SK-N-SH treated with all-trans-retinoic acid at 6 μM for 48 hours (cell line): ENCODE measurements around the gene DCLK2.

Experiments
- ATAC-seq: fragments of 200-7000 bp; cut with Tn5 transposase; 3 replicates; pipeline ENCODE4 v1.9.1; 2020; ENCODE audit warnings: mild to moderate bottlenecking, moderate library complexity
- ARNTL ChIP-seq: fragments of 450-650 bp; formaldehyde crosslinking; IDR thresholded peaks from 2 replicates; pipeline ENCODE4 v1.5.0; 2020; ENCODE audit warnings: low read depth, mild to moderate bottlenecking, moderate library complexity, borderline replicate concordance
- BACH2 ChIP-seq: fragments of 250-450 bp; sonication (Bioruptor Pico); IDR thresholded peaks from 2 replicates; pipeline ENCODE4 v1.9.0; 2021; ENCODE audit warnings: mild to moderate bottlenecking, borderline replicate concordance
- CSDC2 ChIP-seq: fragments of 250-450 bp; sonication (Bioruptor Pico); IDR thresholded peaks from 2 replicates; pipeline ENCODE4 v1.5.0; 2020; ENCODE audit warnings: mild to moderate bottlenecking, moderate library complexity
- ESRRG ChIP-seq: fragments of 250-450 bp; sonication (Bioruptor Pico); IDR thresholded peaks from 2 replicates; pipeline ENCODE4 v1.6.1; 2021; ENCODE audit warnings: mild to moderate bottlenecking
- GLIS3 ChIP-seq: fragments of 250-450 bp; sonication (Bioruptor Pico); IDR thresholded peaks from 2 replicates; pipeline ENCODE4 v1.5.0; 2020; ENCODE audit warnings: mild to moderate bottlenecking, moderate library complexity
- ISL1 ChIP-seq: fragments of 250-450 bp; sonication (Bioruptor Pico); IDR thresholded peaks from 2 replicates; pipeline ENCODE4 v2.1.2; 2022; ENCODE audit warnings: mild to moderate bottlenecking, moderate library complexity
- OSR1 ChIP-seq: fragments of 250-450 bp; sonication (Bioruptor Pico); IDR thresholded peaks from 2 replicates; pipeline ENCODE4 v1.8.0; 2022; ENCODE audit warnings: moderate library complexity, mild to moderate bottlenecking, inconsistent platforms
- PPARA ChIP-seq: fragments of 250-450 bp; sonication (Bioruptor Pico); IDR thresholded peaks from 2 replicates; pipeline ENCODE4 v1.5.0; 2020; ENCODE audit warnings: mild to moderate bottlenecking, borderline replicate concordance
- RARB ChIP-seq: fragments of 250-450 bp; sonication (Bioruptor Pico); IDR thresholded peaks from 2 replicates; pipeline ENCODE4 v1.8.0; 2021; ENCODE audit warnings: mild to moderate bottlenecking, moderate library complexity
- SNAI2 ChIP-seq: fragments of 250-450 bp; sonication (Bioruptor Pico); IDR thresholded peaks from 2 replicates; pipeline ENCODE4 v1.5.0; 2020; ENCODE audit warnings: mild to moderate bottlenecking, moderate library complexity
- TCF4 ChIP-seq: fragments of 250-450 bp; sonication (Bioruptor Pico); IDR thresholded peaks from 2 replicates; pipeline ENCODE4 v1.8.0; 2021; ENCODE audit warnings: mild to moderate bottlenecking, moderate library complexity, borderline replicate concordance
- TOX ChIP-seq: fragments of 250-450 bp; sonication (Bioruptor Pico); IDR thresholded peaks from 2 replicates; pipeline ENCODE4 v1.8.0; 2021; ENCODE audit warnings: mild to moderate bottlenecking, moderate library complexity, borderline replicate concordance
- ZC3H10 ChIP-seq: fragments of 250-450 bp; sonication (Bioruptor Pico); IDR thresholded peaks from 2 replicates; pipeline ENCODE4 v1.5.1; 2021; ENCODE audit warnings: mild to moderate bottlenecking, moderate library complexity
- ZFP3 ChIP-seq: fragments of 250-450 bp; sonication (Bioruptor Pico); IDR thresholded peaks from 2 replicates; pipeline ENCODE4 v1.5.0; 2020; ENCODE audit warnings: mild to moderate bottlenecking, moderate library complexity
- ZFP30 ChIP-seq: fragments of 450-650 bp; formaldehyde crosslinking; IDR thresholded peaks from 2 replicates; pipeline ENCODE4 v1.5.0; 2022; ENCODE audit warnings: mild to moderate bottlenecking, moderate library complexity
- ZNF565 ChIP-seq: fragments of 450-650 bp; formaldehyde crosslinking; conservative IDR thresholded peaks from 2 replicates; pipeline ENCODE4 v1.5.0; 2020; ENCODE audit warnings: low read depth, mild to moderate bottlenecking, moderate library complexity
- ZNF70 ChIP-seq: fragments of 450-650 bp; formaldehyde crosslinking; IDR thresholded peaks from 2 replicates; pipeline ENCODE4 v1.5.0; 2020; ENCODE audit warnings: mild to moderate bottlenecking, moderate library complexity
- ZNF8 ChIP-seq: fragments of 450-650 bp; formaldehyde crosslinking; IDR thresholded peaks from 2 replicates; pipeline ENCODE4 v1.5.0; 2020; ENCODE audit warnings: mild to moderate bottlenecking, moderate library complexity
- TF ChIP-seq, protein P1 (sequence below): fragments of 250-450 bp; sonication (Bioruptor Pico); IDR thresholded peaks from 2 replicates; pipeline ENCODE4 v1.5.1; 2021; ENCODE audit warnings: mild to moderate bottlenecking, moderate library complexity
- TF ChIP-seq, protein P2 (sequence below): fragments of 250-450 bp; sonication (Bioruptor Pico); IDR thresholded peaks from 2 replicates; pipeline ENCODE4 v1.8.0; 2020; ENCODE audit warnings: mild to moderate bottlenecking, moderate library complexity, borderline replicate concordance
- TF ChIP-seq, protein P3 (sequence below): fragments of 250-450 bp; sonication (Bioruptor Pico); IDR thresholded peaks from 2 replicates; pipeline ENCODE4 v1.8.0; 2021; ENCODE audit warnings: low read depth, mild to moderate bottlenecking, moderate library complexity, borderline replicate concordance
- TF ChIP-seq, protein P4 (sequence below): fragments of 250-450 bp; sonication (Bioruptor Pico); IDR thresholded peaks from 2 replicates; pipeline ENCODE4 v1.5.0; 2020; ENCODE audit warnings: mild to moderate bottlenecking, moderate library complexity

Gene DCLK2

DNA sequence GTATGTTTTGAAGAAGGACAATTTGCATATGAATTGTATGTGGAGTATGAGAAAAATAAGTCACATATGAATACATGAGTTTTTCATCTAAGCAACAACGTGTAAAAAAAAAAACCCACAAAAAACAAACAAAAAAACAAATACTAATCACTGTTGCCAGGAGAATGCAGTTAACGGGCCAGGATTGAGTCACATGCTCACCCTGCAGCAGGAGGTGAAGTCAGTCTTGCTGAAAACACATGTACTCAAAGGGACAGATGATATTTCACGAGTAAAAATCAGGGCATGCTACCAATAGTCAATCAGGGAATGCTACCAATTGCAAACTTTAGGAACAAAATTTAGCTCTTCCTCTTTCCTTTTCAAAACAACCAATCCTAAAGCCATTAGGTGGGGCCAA is 10.4 kb upstream of the DCLK2 start:
- TF ChIP-seq, protein P1, sequence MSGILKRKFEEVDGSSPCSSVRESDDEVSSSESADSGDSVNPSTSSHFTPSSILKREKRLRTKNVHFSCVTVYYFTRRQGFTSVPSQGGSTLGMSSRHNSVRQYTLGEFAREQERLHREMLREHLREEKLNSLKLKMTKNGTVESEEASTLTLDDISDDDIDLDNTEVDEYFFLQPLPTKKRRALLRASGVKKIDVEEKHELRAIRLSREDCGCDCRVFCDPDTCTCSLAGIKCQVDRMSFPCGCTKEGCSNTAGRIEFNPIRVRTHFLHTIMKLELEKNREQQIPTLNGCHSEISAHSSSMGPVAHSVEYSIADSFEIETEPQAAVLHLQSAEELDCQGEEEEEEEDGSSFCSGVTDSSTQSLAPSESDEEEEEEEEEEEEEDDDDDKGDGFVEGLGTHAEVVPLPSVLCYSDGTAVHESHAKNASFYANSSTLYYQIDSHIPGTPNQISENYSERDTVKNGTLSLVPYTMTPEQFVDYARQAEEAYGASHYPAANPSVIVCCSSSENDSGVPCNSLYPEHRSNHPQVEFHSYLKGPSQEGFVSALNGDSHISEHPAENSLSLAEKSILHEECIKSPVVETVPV (CRISPR knock-in tag): no peak
- no peak for TF ChIP-seq BACH2 (CRISPR knock-in tag)
- TF ChIP-seq, protein P2, sequence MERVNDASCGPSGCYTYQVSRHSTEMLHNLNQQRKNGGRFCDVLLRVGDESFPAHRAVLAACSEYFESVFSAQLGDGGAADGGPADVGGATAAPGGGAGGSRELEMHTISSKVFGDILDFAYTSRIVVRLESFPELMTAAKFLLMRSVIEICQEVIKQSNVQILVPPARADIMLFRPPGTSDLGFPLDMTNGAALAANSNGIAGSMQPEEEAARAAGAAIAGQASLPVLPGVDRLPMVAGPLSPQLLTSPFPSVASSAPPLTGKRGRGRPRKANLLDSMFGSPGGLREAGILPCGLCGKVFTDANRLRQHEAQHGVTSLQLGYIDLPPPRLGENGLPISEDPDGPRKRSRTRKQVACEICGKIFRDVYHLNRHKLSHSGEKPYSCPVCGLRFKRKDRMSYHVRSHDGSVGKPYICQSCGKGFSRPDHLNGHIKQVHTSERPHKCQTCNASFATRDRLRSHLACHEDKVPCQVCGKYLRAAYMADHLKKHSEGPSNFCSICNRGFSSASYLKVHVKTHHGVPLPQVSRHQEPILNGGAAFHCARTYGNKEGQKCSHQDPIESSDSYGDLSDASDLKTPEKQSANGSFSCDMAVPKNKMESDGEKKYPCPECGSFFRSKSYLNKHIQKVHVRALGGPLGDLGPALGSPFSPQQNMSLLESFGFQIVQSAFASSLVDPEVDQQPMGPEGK (CRISPR knock-in tag): no peak
- TF ChIP-seq ZNF8 (CRISPR knock-in tag): no peak
- TF ChIP-seq TCF4: no peak
- TF ChIP-seq CSDC2 (CRISPR knock-in tag): no peak
- TF ChIP-seq PPARA (CRISPR knock-in tag): no peak
- no peak for TF ChIP-seq ZNF565 (CRISPR knock-in tag)
- no peak for TF ChIP-seq OSR1 (CRISPR knock-in tag)
- TF ChIP-seq SNAI2: no peak
- no peak for TF ChIP-seq ZC3H10 (CRISPR knock-in tag)
- TF ChIP-seq ZFP3 (CRISPR knock-in tag): no peak
- no peak for TF ChIP-seq ZNF70 (CRISPR knock-in tag)
- no peak for TF ChIP-seq RARB (CRISPR knock-in tag)
- TF ChIP-seq, protein P3, sequence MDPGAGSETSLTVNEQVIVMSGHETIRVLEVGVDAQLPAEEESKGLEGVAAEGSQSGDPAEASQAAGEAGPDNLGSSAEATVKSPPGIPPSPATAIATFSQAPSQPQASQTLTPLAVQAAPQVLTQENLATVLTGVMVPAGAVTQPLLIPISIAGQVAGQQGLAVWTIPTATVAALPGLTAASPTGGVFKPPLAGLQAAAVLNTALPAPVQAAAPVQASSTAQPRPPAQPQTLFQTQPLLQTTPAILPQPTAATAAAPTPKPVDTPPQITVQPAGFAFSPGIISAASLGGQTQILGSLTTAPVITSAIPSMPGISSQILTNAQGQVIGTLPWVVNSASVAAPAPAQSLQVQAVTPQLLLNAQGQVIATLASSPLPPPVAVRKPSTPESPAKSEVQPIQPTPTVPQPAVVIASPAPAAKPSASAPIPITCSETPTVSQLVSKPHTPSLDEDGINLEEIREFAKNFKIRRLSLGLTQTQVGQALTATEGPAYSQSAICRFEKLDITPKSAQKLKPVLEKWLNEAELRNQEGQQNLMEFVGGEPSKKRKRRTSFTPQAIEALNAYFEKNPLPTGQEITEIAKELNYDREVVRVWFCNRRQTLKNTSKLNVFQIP (CRISPR knock-in tag): no peak
- TF ChIP-seq ISL1: no peak
- TF ChIP-seq, protein P4, sequence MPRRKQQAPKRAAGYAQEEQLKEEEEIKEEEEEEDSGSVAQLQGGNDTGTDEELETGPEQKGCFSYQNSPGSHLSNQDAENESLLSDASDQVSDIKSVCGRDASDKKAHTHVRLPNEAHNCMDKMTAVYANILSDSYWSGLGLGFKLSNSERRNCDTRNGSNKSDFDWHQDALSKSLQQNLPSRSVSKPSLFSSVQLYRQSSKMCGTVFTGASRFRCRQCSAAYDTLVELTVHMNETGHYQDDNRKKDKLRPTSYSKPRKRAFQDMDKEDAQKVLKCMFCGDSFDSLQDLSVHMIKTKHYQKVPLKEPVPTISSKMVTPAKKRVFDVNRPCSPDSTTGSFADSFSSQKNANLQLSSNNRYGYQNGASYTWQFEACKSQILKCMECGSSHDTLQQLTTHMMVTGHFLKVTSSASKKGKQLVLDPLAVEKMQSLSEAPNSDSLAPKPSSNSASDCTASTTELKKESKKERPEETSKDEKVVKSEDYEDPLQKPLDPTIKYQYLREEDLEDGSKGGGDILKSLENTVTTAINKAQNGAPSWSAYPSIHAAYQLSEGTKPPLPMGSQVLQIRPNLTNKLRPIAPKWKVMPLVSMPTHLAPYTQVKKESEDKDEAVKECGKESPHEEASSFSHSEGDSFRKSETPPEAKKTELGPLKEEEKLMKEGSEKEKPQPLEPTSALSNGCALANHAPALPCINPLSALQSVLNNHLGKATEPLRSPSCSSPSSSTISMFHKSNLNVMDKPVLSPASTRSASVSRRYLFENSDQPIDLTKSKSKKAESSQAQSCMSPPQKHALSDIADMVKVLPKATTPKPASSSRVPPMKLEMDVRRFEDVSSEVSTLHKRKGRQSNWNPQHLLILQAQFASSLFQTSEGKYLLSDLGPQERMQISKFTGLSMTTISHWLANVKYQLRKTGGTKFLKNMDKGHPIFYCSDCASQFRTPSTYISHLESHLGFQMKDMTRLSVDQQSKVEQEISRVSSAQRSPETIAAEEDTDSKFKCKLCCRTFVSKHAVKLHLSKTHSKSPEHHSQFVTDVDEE (CRISPR knock-in tag): no peak
- no peak for TF ChIP-seq GLIS3
- TF ChIP-seq ARNTL (CRISPR knock-in tag): no peak
- TF ChIP-seq ZFP30 (CRISPR knock-in tag): no peak
- ATAC-seq: no peak

DNA sequence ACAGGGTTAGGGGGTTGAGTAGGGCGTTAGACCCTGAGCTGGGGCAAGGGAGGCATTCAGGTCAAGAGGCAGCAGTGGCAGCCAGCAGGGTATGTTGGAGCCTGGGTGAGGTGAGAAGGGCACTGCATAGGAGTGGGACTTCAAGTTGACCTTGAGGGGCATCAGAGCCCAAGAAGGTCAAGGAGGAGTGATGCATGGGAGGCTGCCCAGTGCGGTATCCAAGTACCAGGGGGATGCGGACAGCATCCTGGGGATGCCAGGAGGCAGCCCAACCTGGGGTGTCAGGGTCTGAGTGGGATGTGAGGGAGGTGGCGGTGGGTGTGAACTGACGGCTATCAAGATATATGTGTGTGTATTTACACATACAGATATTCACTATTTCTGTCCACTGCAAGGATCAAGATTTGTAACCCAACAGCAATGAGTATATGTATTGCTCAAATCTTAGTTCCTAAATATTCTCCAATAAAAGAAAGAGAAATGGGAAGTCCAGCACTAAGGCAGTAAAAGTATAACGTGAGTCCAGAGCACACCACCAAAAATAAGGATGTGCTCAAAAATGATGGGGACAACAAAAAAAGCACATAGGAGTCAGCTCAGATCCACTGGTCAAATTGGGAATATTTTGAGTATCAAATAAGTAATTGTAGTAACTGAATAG is 9.8 kb upstream of the DCLK2 start:
- no peak for ATAC-seq
- TF ChIP-seq ESRRG: no peak
- TF ChIP-seq TOX (CRISPR knock-in tag): no peak
- TF ChIP-seq GLIS3: no peak
- TF ChIP-seq ZNF8 (CRISPR knock-in tag): no peak
- no peak for TF ChIP-seq ZFP30 (CRISPR knock-in tag)
- TF ChIP-seq PPARA (CRISPR knock-in tag): no peak
- TF ChIP-seq, protein P1 (CRISPR knock-in tag): no peak
- TF ChIP-seq ZNF70 (CRISPR knock-in tag): no peak
- TF ChIP-seq, protein P4 (CRISPR knock-in tag): no peak
- TF ChIP-seq ZC3H10 (CRISPR knock-in tag): no peak
- TF ChIP-seq OSR1 (CRISPR knock-in tag): no peak
- TF ChIP-seq ZNF565 (CRISPR knock-in tag): no peak
- TF ChIP-seq ARNTL (CRISPR knock-in tag): no peak
- no peak for TF ChIP-seq RARB (CRISPR knock-in tag)
- TF ChIP-seq CSDC2 (CRISPR knock-in tag): no peak
- TF ChIP-seq, protein P2 (CRISPR knock-in tag): no peak
- TF ChIP-seq, protein P3 (CRISPR knock-in tag): no peak
- no peak for TF ChIP-seq SNAI2
